HG03520 (cell line): ENCODE results near the gene GSG1L2.

Experiments
- ATAC-seq: cut with Tn5 transposase; IDR thresholded peaks from one replicate; pipeline ENCODE4 v1.9.1; 2021; ENCODE audit warnings: mild to moderate bottlenecking, moderate library complexity; ENCODE audit not compliant: unreplicated experiment

The GSG1L2 gene

GRCh38 chr17:9821921-9822320, at the start of gene GSG1L2:
TSS of gene GSG1L2 (minus strand) at chr17:9822079. CDS start at chr17:9822071, 8 bp downstream.
- no peak for ATAC-seq

GRCh38 chr17:9868552-9868951, 46.7 kb upstream of the GSG1L2 start:
- ATAC-seq = no peak

GRCh38 chr17:9865586-9865985, 43.7 kb upstream of the GSG1L2 start:
- ATAC-seq = no peak

- no peak for ATAC-seq
Observed at GRCh38 chr17:9862949-9863348, 41.1 kb upstream of the GSG1L2 start.

- no peak for ATAC-seq
Observed at GRCh38 chr17:9862220-9862619, 40.3 kb upstream of the GSG1L2 start.

GRCh38 chr17:9860851-9861250, 39.0 kb upstream of the GSG1L2 start:
- ATAC-seq = no peak

GRCh38 chr17:9859781-9860180, 37.9 kb upstream of the GSG1L2 start:
- no peak for ATAC-seq

GRCh38 chr17:9855036-9855435, 33.2 kb upstream of the GSG1L2 start:
- no peak for ATAC-seq

GRCh38 chr17:9854255-9854654, 32.4 kb upstream of the GSG1L2 start:
- no peak for ATAC-seq

GRCh38 chr17:9850151-9850550, 28.3 kb upstream of the GSG1L2 start:
- ATAC-seq = no peak

- ATAC-seq = no peak
Observed at GRCh38 chr17:9845306-9845705, 23.4 kb upstream of the GSG1L2 start.

- no peak for ATAC-seq
Observed at GRCh38 chr17:9844153-9844552, 22.3 kb upstream of the GSG1L2 start.

GRCh38 chr17:9843152-9844010, 21.5 kb upstream of the GSG1L2 start:
- ATAC-seq = no peak

GRCh38 chr17:9842057-9842758, 20.3 kb upstream of the GSG1L2 start:
- no peak for ATAC-seq

GRCh38 chr17:9839433-9839832, 17.6 kb upstream of the GSG1L2 start:
- no peak for ATAC-seq

- no peak for ATAC-seq
Observed at GRCh38 chr17:9837551-9838471, 15.9 kb upstream of the GSG1L2 start.

- no peak for ATAC-seq
Observed at GRCh38 chr17:9833922-9834321, 12.0 kb upstream of the GSG1L2 start.

- no peak for ATAC-seq
Observed at GRCh38 chr17:9830711-9831110, 8.8 kb upstream of the GSG1L2 start.

- no peak for ATAC-seq
Observed at GRCh38 chr17:9829343-9829742, 7.5 kb upstream of the GSG1L2 start.

GRCh38 chr17:9828296-9829295, 6.7 kb upstream of the GSG1L2 start:
- ATAC-seq = no peak
